ENCODE results near the gene ZBTB7C. TPM values are rescaled to one million over a fixed set of nuclear protein-coding genes. Genes with fewer than 3 reads are reported as not detected.

ZBTB7C gene
- total and polyA plus RNA-seq, 2 of the 8 experiments (the other 6 are each of a cell fraction or from before 2014, with no cell fraction given): 0.15 to 0.45 TPM

DNA sequence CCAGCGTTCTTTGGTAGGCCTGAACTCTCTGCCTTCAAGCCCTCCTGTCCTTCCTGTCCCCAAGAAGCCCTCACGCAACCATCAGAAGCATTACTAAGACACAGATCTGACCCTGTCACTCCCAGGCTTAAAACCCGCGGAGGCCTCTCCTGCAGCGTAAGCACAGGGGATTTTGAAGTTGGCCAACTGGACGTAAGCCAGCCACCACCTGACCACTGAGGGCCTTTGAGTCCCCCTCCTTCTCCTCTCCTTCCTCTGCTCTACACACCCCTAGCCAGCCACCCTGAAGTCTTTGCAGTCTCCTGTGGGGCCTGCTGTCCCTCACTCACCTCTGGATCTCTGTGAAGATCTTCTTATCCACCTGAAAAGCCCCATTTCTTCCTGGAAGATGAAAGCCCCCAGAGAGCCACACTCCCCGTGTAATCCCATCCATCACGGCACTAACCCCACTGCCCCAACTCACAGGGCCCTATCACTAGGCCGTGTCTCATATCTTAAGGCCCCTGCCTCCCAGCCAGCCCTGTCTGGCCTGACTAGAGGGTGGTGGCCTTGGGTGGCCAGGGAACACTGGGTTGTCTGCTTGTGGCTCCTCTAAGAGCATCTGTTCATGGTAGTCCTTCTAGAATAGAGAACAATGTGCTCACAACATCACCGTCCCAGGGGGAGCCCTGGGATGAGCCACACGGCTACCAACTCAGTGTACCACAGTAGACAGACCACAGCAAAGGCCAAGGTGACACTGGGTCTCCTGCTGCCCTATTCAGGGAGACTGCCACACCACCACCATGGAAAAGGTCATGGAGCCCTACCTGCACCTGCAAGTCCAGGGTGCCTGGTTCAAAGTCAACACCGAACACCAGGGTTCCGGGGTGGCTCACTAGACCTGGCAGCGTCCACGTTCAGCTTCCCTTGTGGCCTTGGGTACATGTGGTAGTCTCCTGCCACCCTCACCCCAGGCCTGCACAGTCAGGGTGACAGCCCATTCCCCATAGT is 191.6 kb downstream of the ZBTB7C start:
- POLR2A ChIA-PET (ENCODE audit: partially characterized antibody): no interaction called here
- H3K36me3 ChIP-seq (ENCODE audit: control insufficient read depth in 2 of 4, insufficient read depth in 4 of 4, low read length in 3 of 4): no peaks in the 10 kb centered on the region
- H2BK12ac ChIP-seq (ENCODE audit: low read depth, low read length): no peak overlapping the region
- CTCF ChIA-PET (ENCODE audit: partially characterized antibody): interaction anchor here (0.9 to 3.3 kb wide), 4 partner anchors 11 to 258 kb away, joined by 3 to 23 read pairs (median 4); no protein-coding TSS in a partner anchor
- no peak overlapping the region for H4K91ac ChIP-seq (replicated peaks; ENCODE audit: insufficient read length, low read length)
- no peak overlapping the region for H3K56ac ChIP-seq (replicated peaks; ENCODE audit: insufficient read length, low read depth, low read length)
- H2BK5ac ChIP-seq (ENCODE audit: low read depth, low read length): no peak overlapping the region
- WGBS, 2 experiments (ENCODE audit: extremely low coverage in 1 of 2, insufficient coverage in 1 of 2, insufficient read length in 1 of 2, insufficient replicate concordance in 2 of 2, low coverage in 1 of 2, low lambda C conversion rate in 2 of 2, missing lambda C conversion rate in 1 of 2): 93% methylated on average over 15 of the region's 15 CpGs; no CpG with 5 or more reads in 1 of the 2 experiments
- H3K14ac ChIP-seq (ENCODE audit: insufficient read length): no peak overlapping the region
- peaks cover 1% of the 10 kb centered on the region; the same call in 1 of the 2 replicates for H3K23me2 ChIP-seq (ENCODE audit: low read depth, low read length)
- H2BK20ac ChIP-seq (ENCODE audit: low read length): 0 out of 2 replicates have a peak overlapping the region, but pooled peaks have one; percentile 3
- H3K27ac ChIP-seq (ENCODE audit: low read depth, low read length): no peak overlapping the region
- H3K79me1 ChIP-seq (ENCODE audit: low read depth, low read length): no peaks in the 10 kb centered on the region
- FAIRE-seq: no peak
- H3K4me1 ChIP-seq (replicated peaks in 1 of 4; ENCODE audit: control insufficient read depth in 3 of 4, insufficient read depth in 4 of 4, low read length in 3 of 4): peaks cover 0 to 2% (median under 1%) of the 10 kb centered on the region in 4 experiments; a peak in 1 of 7 replicates
- H4K20me1 ChIP-seq (replicated peaks in 1 of 2; ENCODE audit: control insufficient read depth in 1 of 2, insufficient read depth in 2 of 2, low read length in 2 of 2): no peaks in the 10 kb centered on the region
- no peak overlapping the region for H3K4me2 ChIP-seq (ENCODE audit: insufficient read depth in 1 of 2, low read depth in 2 of 2, low read length in 2 of 2)
- H3K9ac ChIP-seq (replicated peaks in 1 of 4; ENCODE audit: extremely low read depth in 1 of 4, low read depth in 3 of 4, low read length in 3 of 4): no peak overlapping the region
- H3K79me2 ChIP-seq (ENCODE audit: control insufficient read depth in 1 of 2, insufficient read depth in 2 of 2, low read length in 2 of 2): no peaks in the 10 kb centered on the region
- H2BK120ac ChIP-seq (replicated peaks; ENCODE audit: low read depth, low read length): no peak overlapping the region
- no peak overlapping the region for H3K23ac ChIP-seq (ENCODE audit: insufficient read length)
- H4K5ac ChIP-seq (ENCODE audit: insufficient read length, low read depth, low read length): no peak overlapping the region
- no peak for DNase-seq (ENCODE audit: low read depth in 1 of 2, low spot score in 2 of 2)
- H3K18ac ChIP-seq (ENCODE audit: extremely low read depth, low read length): peak overlapping the region; percentile 36; the same call in 1 of the 2 replicates
- H2BK15ac ChIP-seq (ENCODE audit: low read length): no peak overlapping the region
- H2AK5ac ChIP-seq (ENCODE audit: low read depth, low read length): 0 out of 2 replicates have a peak overlapping the region, but pooled peaks have one; percentile 24
- no peak overlapping the region for H4K8ac ChIP-seq (ENCODE audit: extremely low read depth, insufficient read depth, low read length)
- H3K4me3 ChIP-seq (ENCODE audit: extremely low read depth in 1 of 4, insufficient read depth in 2 of 4, low read depth in 3 of 4, low read length in 4 of 4): no peak overlapping the region
- H3K4ac ChIP-seq (replicated peaks; ENCODE audit: insufficient read length, low read depth, low read length): no peak overlapping the region
- peaks cover 3 to 5% of the 10 kb centered on the region in 2 experiments; a peak in 2 of 4 replicates for H3K9me3 ChIP-seq (ENCODE audit: insufficient read depth in 2 of 2, low read depth in 1 of 2, low read length in 1 of 2)
- no peak overlapping the region for H2AFZ ChIP-seq (ENCODE audit: low read length)
- H3K27me3 ChIP-seq (replicated peaks in 1 of 4; ENCODE audit: control insufficient read depth in 3 of 4, extremely low read depth in 1 of 4, insufficient read depth in 3 of 4, low read length in 3 of 4): no peaks in the 10 kb centered on the region; a peak in 1 of 7 replicates
- no peak for TF ChIP-seq E2F6 (IDR thresholded peaks at IDR 0.05)
- no peak for TF ChIP-seq TBP (IDR thresholded peaks at IDR 0.05; ENCODE audit: low read depth, low read length)
- TF ChIP-seq POLR2A (IDR thresholded peaks at IDR 0.05; ENCODE audit: control extremely low read depth in 1 of 2, low read depth in 2 of 2, low read length in 2 of 2): no peak
- TF ChIP-seq RNF2 (IDR thresholded peaks at IDR 0.05; ENCODE audit: borderline replicate concordance, low read depth, low read length, missing control alignments, poor library complexity, severe bottlenecking): no peak
- no peak for TF ChIP-seq POU5F1 (IDR thresholded peaks at IDR 0.05; ENCODE audit: low read depth, low read length)
- no peak for TF ChIP-seq SP2 (IDR thresholded peaks at IDR 0.05; ENCODE audit: low read length)
- TF ChIP-seq FOSL1 (IDR thresholded peaks at IDR 0.05; ENCODE audit: insufficient read depth, low read depth, low read length): no peak
- TF ChIP-seq NRF1 (IDR thresholded peaks at IDR 0.05; ENCODE audit: low read depth, low read length): no peak
- no peak for TF ChIP-seq SUZ12 (IDR thresholded peaks at IDR 0.05; ENCODE audit: low read length)
- TF ChIP-seq, protein P1, sequence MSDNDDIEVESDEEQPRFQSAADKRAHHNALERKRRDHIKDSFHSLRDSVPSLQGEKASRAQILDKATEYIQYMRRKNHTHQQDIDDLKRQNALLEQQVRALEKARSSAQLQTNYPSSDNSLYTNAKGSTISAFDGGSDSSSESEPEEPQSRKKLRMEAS (IDR thresholded peaks at IDR 0.05): no peak
